Ishikawa (cell line): ENCODE data around the gene SMC1A.

Experiments
- CEBPB ChIP-seq: IDR thresholded peaks from 2 replicates; pipeline ENCODE4 v1.6.1; 2012
- CREB1 ChIP-seq: IDR thresholded peaks from 2 replicates; pipeline ENCODE4 v1.6.1; 2012; ENCODE audit warnings: low read depth
- EGR1 ChIP-seq: IDR thresholded peaks from 2 replicates; pipeline ENCODE4 v1.6.1; 2012
- EP300 ChIP-seq: IDR thresholded peaks from 2 replicates; pipeline ENCODE4 v1.6.1; 2012; ENCODE audit warnings: borderline replicate concordance
- FOXM1 ChIP-seq: IDR thresholded peaks from 2 replicates; pipeline ENCODE4 v1.6.1; 2012; ENCODE audit warnings: low read depth, borderline replicate concordance
- MAX ChIP-seq: IDR thresholded peaks from 2 replicates; pipeline ENCODE4 v1.6.1; 2012
- NFIC ChIP-seq: IDR thresholded peaks from 2 replicates; pipeline ENCODE4 v1.6.1; 2012
- RAD21 ChIP-seq: IDR thresholded peaks from 2 replicates; pipeline ENCODE4 v1.6.1; 2012; ENCODE audit warnings: low read depth
- TAF1 ChIP-seq: IDR thresholded peaks from 2 replicates; pipeline ENCODE4 v1.6.1; 2012; ENCODE audit warnings: low read depth, mild to moderate bottlenecking
- TCF12 ChIP-seq: IDR thresholded peaks from 2 replicates; pipeline ENCODE4 v1.6.1; 2012; ENCODE audit warnings: low read depth
- TEAD4 ChIP-seq: IDR thresholded peaks from 2 replicates; pipeline ENCODE4 v1.6.1; 2012
- YY1 ChIP-seq: IDR thresholded peaks from 2 replicates; pipeline ENCODE4 v1.6.1; 2012; ENCODE audit warnings: low read depth
- ZBTB7A ChIP-seq: IDR thresholded peaks from 2 replicates; pipeline ENCODE4 v1.6.1; 2012; ENCODE audit warnings: low read depth
- TF ChIP-seq, protein P1 (sequence below): IDR thresholded peaks from 2 replicates; pipeline ENCODE4 v1.6.1; 2012
- TF ChIP-seq, protein P2 (sequence below): IDR thresholded peaks from 2 replicates; pipeline ENCODE4 v1.6.1; 2012; ENCODE audit warnings: low read depth, mild to moderate bottlenecking

The SMC1A gene

DNA sequence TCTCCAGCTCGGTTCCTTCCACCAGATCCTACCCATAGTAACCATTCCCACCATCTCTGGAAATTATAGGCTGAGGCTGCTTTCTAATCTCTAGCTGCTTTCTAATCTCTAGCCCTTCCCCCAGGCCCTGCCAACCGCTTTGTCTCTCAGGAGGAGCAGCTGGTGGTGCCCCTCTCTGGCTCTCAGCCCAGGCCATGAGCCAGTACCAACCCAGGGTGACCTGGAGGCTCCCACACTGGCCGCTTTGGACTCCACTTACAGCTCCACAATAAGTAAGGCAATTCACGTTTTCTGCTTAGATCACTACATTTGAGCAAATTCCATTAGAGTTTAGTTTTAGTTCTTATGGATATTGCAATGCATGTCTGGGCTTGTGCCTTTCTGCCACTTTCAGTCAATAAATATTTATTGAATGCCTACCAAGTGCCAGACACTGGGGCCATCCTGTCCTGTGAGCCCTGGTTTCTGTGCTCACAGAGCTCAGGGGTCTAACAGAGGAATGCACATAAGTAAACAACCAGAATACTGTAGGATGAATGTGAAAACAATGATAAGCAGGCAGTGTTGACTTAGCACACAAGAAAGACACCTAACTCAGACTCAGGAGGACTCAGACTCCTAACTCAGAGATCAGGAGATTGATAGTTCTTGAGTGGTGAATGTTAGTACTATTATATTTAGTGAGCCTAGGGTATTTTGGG lies 38.9 kb downstream of the SMC1A start:
- TF ChIP-seq MAX: no peak

DNA sequence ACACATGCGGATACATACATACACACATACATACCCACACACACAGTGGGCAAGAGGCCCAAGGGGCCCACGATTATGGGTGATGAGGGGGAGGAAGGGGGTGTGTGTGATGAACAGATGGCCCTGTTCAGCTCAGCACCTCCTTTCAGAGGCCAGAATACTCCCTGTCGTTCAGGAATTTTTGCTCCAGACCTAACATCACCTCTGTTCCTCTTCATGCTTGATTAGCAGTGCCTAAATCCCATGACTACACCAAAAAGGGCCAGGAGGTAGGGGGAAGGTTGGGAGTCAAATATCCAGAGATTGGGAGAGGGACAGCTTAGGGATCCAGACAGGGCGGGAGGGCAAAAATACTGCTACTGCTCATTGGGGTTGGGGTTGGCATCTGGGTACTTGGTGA lies 42.7 kb downstream of the SMC1A start:
- TF ChIP-seq TCF12: no peak
- TF ChIP-seq, protein P1, sequence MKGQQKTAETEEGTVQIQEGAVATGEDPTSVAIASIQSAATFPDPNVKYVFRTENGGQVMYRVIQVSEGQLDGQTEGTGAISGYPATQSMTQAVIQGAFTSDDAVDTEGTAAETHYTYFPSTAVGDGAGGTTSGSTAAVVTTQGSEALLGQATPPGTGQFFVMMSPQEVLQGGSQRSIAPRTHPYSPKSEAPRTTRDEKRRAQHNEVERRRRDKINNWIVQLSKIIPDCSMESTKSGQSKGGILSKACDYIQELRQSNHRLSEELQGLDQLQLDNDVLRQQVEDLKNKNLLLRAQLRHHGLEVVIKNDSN: no peak
- TF ChIP-seq EGR1: no peak
- TF ChIP-seq RAD21: no peak
- TF ChIP-seq TEAD4: no peak

DNA sequence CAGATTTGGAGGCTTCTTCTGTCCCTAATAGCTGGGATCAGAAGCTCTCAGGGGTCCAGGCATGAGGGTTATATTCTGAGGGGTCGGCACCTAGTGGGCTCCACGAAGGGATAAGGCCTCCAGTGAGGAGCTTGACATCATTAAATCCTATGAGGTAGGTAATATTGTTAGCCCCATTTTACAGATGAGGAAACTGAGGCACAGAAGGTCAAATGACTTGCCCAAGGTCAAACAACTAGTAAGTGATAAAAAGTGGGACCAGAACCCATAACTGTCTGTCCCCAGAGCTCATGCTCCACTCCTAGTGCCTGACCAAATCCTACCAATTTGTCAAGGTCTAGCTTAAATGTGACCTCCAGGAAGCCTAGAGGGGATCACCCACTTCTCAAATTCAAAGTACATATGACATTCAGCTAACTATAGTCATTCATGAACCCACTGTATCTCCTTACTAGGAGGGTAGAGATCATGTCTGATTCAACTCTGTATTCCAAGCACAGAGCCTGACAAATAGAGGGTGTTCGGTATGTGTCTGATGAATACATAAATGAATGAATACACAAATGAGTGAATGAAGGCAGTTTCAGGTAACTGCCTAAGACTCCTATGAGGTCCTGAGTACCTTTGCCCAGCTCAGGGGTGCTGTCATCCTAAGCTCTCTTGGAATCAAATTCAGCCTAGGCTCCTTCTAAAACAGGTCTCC lies 43.3 kb downstream of the SMC1A start:
- TF ChIP-seq RAD21: no peak
- TF ChIP-seq CEBPB: no peak
- no peak for TF ChIP-seq ZBTB7A
- TF ChIP-seq CREB1: no peak
- TF ChIP-seq, protein P2, sequence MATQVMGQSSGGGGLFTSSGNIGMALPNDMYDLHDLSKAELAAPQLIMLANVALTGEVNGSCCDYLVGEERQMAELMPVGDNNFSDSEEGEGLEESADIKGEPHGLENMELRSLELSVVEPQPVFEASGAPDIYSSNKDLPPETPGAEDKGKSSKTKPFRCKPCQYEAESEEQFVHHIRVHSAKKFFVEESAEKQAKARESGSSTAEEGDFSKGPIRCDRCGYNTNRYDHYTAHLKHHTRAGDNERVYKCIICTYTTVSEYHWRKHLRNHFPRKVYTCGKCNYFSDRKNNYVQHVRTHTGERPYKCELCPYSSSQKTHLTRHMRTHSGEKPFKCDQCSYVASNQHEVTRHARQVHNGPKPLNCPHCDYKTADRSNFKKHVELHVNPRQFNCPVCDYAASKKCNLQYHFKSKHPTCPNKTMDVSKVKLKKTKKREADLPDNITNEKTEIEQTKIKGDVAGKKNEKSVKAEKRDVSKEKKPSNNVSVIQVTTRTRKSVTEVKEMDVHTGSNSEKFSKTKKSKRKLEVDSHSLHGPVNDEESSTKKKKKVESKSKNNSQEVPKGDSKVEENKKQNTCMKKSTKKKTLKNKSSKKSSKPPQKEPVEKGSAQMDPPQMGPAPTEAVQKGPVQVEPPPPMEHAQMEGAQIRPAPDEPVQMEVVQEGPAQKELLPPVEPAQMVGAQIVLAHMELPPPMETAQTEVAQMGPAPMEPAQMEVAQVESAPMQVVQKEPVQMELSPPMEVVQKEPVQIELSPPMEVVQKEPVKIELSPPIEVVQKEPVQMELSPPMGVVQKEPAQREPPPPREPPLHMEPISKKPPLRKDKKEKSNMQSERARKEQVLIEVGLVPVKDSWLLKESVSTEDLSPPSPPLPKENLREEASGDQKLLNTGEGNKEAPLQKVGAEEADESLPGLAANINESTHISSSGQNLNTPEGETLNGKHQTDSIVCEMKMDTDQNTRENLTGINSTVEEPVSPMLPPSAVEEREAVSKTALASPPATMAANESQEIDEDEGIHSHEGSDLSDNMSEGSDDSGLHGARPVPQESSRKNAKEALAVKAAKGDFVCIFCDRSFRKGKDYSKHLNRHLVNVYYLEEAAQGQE: no peak
- TF ChIP-seq YY1: no peak
- no peak for TF ChIP-seq TAF1
- no peak for TF ChIP-seq TEAD4
- no peak for TF ChIP-seq NFIC
- TF ChIP-seq EP300: no peak
- TF ChIP-seq TCF12: no peak
- TF ChIP-seq FOXM1: no peak
- TF ChIP-seq MAX: no peak
- TF ChIP-seq, protein P1: no peak
- TF ChIP-seq EGR1: no peak

- TF ChIP-seq EGR1: no peak
- no peak for TF ChIP-seq ZBTB7A
- no peak for TF ChIP-seq MAX
- no peak for TF ChIP-seq YY1
- no peak for TF ChIP-seq NFIC
- no peak for TF ChIP-seq TEAD4
- no peak for TF ChIP-seq TCF12
- no peak for TF ChIP-seq TAF1
- no peak for TF ChIP-seq CEBPB
- TF ChIP-seq, protein P2: no peak
- TF ChIP-seq, protein P1: no peak
- TF ChIP-seq EP300: no peak
- no peak for TF ChIP-seq FOXM1
- TF ChIP-seq CREB1: no peak
- no peak for TF ChIP-seq RAD21
Measured at GRCh38 chrX:53377464-53377863, 45.0 kb downstream of the SMC1A start.

- TF ChIP-seq CREB1: no peak
- no peak for TF ChIP-seq ZBTB7A
- TF ChIP-seq FOXM1: no peak
- no peak for TF ChIP-seq TCF12
- TF ChIP-seq TEAD4: no peak
- no peak for TF ChIP-seq NFIC
- TF ChIP-seq MAX: no peak
- no peak for TF ChIP-seq YY1
- TF ChIP-seq EP300: no peak
- no peak for TF ChIP-seq TAF1
- TF ChIP-seq CEBPB: no peak
Measured at GRCh38 chrX:53376888-53377287, 45.6 kb downstream of the SMC1A start.
